Activated naive CD4-positive, alpha-beta T cell treated with anti-CD3 and anti-CD28 coated beads, Interleukin-2, amount 10 ng/mL, durations not matched to agents 7 days and 5 days (primary cell): ENCODE measurements around the gene TIPARP.
"Not testable (repeated sequence)": the region's sequence is repeated elsewhere in the genome, so short reads cannot be mapped to it uniquely, and the experiment has no call there.

Experiments
- CTCF ChIA-PET: fragments of 350-600 bp; sonication (Branson Sonifier 250); formaldehyde crosslinking; loops from one replicate; lab custom pipeline; 2021; ENCODE audit warnings: antibody characterized with exemption; lab: Charles Lee
- DNase-seq: peaks from one replicate; pipeline ENCODE4 v3.0.0-alpha.2; 2020
- H3K27ac Mint-ChIP-seq: one replicate; pipeline ENCODE4 v1.8.0; 2021; ENCODE audit warnings: mild to moderate bottlenecking, moderate library complexity, mixed read lengths
- H3K27me3 Mint-ChIP-seq: one replicate; pipeline ENCODE4 v1.8.0; 2021; ENCODE audit warnings: mild to moderate bottlenecking, mixed read lengths
- H3K36me3 Mint-ChIP-seq: one replicate; pipeline ENCODE4 v1.8.0; 2021; ENCODE audit warnings: mixed read lengths
- H3K4me1 Mint-ChIP-seq: one replicate; pipeline ENCODE4 v1.8.0; 2021; ENCODE audit warnings: mixed read lengths
- H3K4me3 Mint-ChIP-seq: one replicate; pipeline ENCODE4 v1.8.0; 2021; ENCODE audit warnings: mild to moderate bottlenecking, moderate library complexity, mixed read lengths
- H3K9me3 Mint-ChIP-seq: one replicate; pipeline ENCODE4 v1.8.0; 2021; ENCODE audit warnings: mixed read lengths

Gene TIPARP

DNA sequence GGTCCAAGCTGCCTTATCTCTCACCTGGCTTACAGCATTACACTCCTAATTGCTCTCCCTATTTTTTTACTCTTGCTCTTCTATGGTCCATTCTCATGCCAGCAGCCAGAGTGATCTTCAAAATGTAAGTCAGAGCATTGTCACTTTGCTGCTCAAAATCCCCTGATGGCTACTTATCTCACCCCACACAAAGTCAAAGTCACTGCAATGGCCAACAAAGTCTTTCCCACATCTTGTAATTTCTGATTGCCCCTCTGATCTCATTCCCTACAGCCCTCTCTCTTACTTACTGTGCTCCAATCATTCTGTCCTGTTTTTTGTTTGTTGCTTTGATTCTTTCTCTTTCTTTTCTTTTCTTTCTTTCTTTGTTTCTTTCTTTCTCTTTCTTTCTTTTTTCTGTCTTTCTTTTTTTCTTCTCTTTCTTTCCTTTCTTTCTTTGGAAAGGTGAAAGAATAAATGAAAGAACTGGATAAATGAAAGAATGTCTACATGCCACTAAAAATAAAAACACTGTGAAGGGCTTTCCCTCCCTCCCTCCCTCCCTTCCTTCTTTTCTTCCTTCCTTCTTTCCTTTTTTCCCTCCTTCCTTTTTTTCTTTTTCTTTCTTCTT is 34.9 kb upstream of the TIPARP start:
- no peak for DNase-seq
- Mint-ChIP-seq H3K9me3 (no peaks in the 10 kb centered on the region), H3K4me3 (no peak overlapping the region), H3K27ac (no peak overlapping the region), H3K4me1 (peaks cover 23% of the 10 kb centered on the region), H3K36me3 (no peaks in the 10 kb centered on the region), H3K27me3 (peaks cover 14% of the 10 kb centered on the region)
- CTCF ChIA-PET: no interaction called here

DNA sequence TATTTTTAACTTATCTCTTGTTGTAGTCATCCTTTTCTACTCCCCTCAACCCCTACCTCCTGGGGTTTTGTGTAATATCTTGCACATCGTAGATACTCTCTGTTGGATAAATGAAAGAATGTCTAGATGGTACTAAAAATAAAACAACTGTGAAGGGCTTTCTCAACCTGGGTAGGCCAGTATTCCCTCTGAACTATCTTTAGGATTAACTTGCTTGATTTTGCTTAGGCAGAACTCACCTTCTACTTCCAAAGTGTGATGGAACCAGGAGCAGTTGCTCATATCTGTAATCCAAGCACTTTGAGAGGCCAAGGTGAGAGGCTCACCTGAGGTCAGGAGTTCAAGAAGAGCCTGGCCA is 32.8 kb upstream of the TIPARP start:
- H3K4me1 Mint-ChIP-seq: peaks cover 33% of the 10 kb centered on the region
- no peak overlapping the region for H3K4me3 Mint-ChIP-seq
- H3K27ac Mint-ChIP-seq: no peak overlapping the region

DNA sequence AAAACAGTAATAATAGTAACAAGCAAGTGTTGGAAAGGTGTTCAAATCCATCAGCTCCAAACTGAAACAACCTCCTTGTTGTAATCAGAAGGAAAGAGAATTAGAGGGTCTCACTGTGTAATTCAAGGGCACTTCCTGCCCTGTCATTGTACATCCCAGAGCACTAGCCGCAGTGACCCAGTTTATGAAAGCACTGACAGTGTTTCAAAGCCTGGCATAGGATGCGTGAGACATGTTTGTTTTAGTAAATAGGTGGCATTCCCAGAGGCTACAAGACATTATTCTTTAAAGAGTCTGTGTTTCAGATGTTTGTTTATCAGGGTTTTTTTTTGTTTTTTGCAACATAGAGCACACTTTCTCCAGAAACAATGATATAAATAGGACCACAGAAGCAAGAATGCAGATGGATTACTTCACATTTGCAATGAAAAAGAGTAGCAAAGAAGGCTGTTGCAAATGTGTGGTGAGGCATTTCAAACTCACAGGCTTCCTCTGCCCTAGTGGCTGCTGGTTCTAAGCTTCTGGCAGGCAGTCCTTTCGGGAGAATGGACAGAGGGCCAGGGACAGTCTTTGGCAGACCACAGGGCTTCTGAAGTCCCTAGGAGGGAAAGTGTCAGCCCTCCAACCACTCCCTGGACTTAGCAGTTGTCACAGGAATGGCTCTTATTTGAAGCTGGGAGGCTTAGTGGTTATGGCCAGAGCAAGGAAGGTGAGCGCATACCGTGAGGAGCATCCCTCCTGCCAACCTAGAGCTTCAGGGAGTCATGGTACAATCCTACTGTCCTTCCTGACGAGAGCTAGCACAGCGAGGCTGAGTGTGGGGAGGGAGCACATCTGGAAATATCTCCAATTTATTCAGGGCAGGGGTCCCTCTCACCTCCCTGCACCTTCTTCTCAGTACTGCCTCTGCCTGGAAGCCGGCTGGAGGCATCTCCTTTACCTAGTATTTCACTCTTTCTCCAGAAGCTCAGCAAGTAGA is 31.4 kb upstream of the TIPARP start:
- no peak for DNase-seq
- Mint-ChIP-seq H3K27ac (peak overlapping the region; percentile 69), H3K36me3 (peaks cover 9% of the 10 kb centered on the region), H3K9me3 (peaks cover 4% of the 10 kb centered on the region), H3K4me3 (no peak overlapping the region), H3K4me1 (peaks cover 33% of the 10 kb centered on the region), H3K27me3 (peaks cover 21% of the 10 kb centered on the region)
- CTCF ChIA-PET: interaction anchor here (1.0 to 1.7 kb wide), 2 partner anchors 28 to 32 kb away, joined by 3 to 6 read pairs; partner anchors contain the start of gene TIPARP

More for the DNA sequence above, 32.8 kb upstream of the TIPARP start:
- Mint-ChIP-seq H3K9me3 (peaks cover under 1% of the 10 kb centered on the region), H3K36me3 (peaks cover 4% of the 10 kb centered on the region), H3K27me3 (peaks cover 20% of the 10 kb centered on the region)
- CTCF ChIA-PET: no interaction called here
- no peak for DNase-seq

DNA sequence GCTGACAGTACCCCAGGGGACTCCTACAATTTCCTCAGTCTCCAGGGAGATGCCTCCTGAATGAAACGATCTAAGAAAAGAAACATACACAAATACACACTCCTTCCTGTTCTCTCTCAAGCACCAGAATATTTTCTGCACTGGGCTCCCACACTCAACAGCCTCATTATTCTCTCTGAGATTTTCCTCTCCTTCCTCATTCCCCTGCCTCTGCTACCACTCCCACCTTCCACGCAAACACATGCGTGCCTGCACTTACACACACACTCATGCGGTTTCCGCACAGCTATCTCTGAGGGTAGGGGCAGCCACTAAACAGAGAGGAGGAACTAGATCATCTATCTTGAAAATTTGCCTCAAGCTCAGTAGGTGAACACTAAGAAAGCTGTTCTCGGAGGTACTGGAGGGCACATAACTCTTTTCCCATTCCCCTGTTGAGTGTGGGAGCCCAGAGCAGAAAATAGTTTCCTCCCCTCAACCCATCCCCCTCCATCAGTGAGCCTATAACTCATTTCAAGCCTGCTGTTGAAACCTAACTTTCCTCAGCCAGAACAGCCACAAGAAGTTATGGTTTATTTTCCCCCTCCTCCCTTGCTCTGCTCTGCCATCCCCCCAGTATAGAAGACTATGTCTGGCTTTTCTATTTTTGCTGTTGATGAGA is 30.5 kb upstream of the TIPARP start:
- Mint-ChIP-seq H3K9me3 (peaks cover 4% of the 10 kb centered on the region), H3K27ac (peak overlapping the region; percentile 69), H3K36me3 (peaks cover 9% of the 10 kb centered on the region), H3K4me3 (peak overlapping the region; percentile 43), H3K27me3 (peaks cover 22% of the 10 kb centered on the region), H3K4me1 (peaks cover 33% of the 10 kb centered on the region)
- peak; percentile 69 for DNase-seq
- CTCF ChIA-PET: interaction anchor here (1.0 to 1.7 kb wide), 2 partner anchors 29 to 31 kb away, joined by 3 to 6 read pairs; partner anchors contain the start of gene TIPARP

DNA sequence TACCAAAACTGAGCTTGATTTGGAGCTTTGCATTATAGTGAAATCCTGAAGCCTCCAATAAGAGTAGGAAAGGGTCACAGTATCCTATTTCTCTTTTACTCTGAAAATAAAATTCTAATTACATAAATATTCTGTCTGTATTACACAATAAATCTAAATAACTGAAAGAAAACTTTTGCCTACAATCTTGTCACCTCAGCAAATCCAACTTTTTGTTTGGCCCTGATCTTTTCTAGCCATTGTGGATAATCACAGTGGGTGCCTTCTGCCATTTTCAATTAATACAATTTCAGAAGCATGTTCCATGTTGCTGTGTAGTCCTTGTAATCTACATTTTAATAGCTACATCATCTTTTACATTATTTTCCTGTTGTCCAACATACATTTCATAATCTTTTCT is 29.4 kb upstream of the TIPARP start:
- peaks cover 4% of the 10 kb centered on the region for H3K9me3 Mint-ChIP-seq
- peaks cover 9% of the 10 kb centered on the region for H3K36me3 Mint-ChIP-seq
- peaks cover 33% of the 10 kb centered on the region for H3K4me1 Mint-ChIP-seq
- H3K27ac Mint-ChIP-seq: peak overlapping the region; percentile 12
- DNase-seq: no peak
- H3K4me3 Mint-ChIP-seq: no peak overlapping the region
- CTCF ChIA-PET: no interaction called here
- peaks cover 22% of the 10 kb centered on the region for H3K27me3 Mint-ChIP-seq

DNA sequence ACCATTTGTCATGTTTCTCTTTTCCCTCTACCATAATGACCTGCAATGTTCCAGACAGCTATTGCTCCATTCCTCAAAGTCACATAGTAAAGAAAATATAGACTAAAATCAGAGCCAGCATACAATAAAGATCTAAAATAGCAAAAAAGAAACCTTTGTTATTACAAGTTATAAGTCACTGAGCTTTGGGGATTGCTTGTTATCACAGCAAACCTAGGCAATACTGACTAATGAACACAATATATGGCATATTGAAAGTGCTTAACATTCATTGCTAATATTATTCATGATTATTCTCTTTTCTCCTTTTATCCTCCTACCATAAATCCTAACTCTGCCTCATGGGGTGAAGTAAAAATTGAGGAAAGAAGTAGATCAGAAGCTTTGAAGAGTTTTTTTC is 27.4 kb upstream of the TIPARP start:
- CTCF ChIA-PET: interaction anchor here (0.7 to 2.6 kb wide), 3 partner anchors 10 to 27 kb away, joined by 3 to 7 read pairs (median 5); no protein-coding TSS in a partner anchor
- Mint-ChIP-seq H3K4me1 (peaks cover 31% of the 10 kb centered on the region), H3K9me3 (peaks cover 4% of the 10 kb centered on the region), H3K4me3 (no peak overlapping the region), H3K36me3 (peaks cover 9% of the 10 kb centered on the region), H3K27me3 (peaks cover 17% of the 10 kb centered on the region), H3K27ac (no peak overlapping the region)
- DNase-seq: no peak

DNA sequence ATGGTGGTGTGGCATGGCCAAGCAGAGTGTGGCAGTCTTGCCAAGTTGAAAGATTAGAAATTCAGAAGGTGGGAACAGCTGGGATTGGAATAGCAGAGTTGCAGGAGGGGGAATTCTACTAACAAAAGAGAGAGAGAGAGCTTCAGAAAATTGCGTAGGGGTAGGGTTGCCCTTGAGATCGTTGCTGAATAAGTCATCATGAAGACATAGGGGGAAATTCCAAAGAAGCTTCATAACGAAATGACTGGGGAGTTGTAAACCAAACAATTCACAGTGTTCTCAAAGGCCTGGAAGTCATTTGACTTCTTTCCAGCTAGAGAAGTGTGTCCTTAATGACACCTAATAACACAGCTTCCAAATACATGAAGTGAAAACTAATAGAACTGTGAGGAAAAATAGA is 26.3 kb upstream of the TIPARP start:
- DNase-seq: no peak
- Mint-ChIP-seq H3K27ac (no peak overlapping the region), H3K4me1 (peaks cover 24% of the 10 kb centered on the region), H3K36me3 (peaks cover 9% of the 10 kb centered on the region), H3K4me3 (no peak overlapping the region), H3K9me3 (peaks cover 4% of the 10 kb centered on the region), H3K27me3 (peaks cover 17% of the 10 kb centered on the region)
- CTCF ChIA-PET: interaction anchor here (1.8 to 2.6 kb wide), 2 partner anchors 17 to 25 kb away, joined by 5 to 7 read pairs; no protein-coding TSS in a partner anchor

DNA sequence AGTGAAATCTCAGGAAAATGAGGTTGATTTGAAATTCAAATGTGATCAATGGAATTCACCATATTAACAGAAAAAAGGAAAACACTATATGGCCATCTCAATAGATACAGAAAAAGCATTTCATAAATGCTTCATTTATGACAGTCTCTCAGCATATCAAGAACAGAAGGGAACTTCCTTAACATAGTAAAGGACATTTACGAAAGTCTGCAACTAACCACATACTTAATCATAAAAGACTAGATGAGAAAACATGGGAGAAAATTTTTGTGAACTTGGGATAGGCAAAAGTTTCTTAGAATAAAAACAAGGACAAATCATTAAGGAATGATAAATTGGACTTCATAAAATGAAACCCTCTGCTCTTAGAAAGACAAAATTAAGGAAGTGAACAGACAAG is 24.7 kb upstream of the TIPARP start:
- Mint-ChIP-seq H3K27ac (no peak overlapping the region), H3K4me1 (peaks cover 11% of the 10 kb centered on the region), H3K36me3 (peaks cover 10% of the 10 kb centered on the region), H3K27me3 (peaks cover 24% of the 10 kb centered on the region), H3K4me3 (no peak overlapping the region), H3K9me3 (peaks cover 4% of the 10 kb centered on the region)
- no peak for DNase-seq
- CTCF ChIA-PET: no interaction called here

DNA sequence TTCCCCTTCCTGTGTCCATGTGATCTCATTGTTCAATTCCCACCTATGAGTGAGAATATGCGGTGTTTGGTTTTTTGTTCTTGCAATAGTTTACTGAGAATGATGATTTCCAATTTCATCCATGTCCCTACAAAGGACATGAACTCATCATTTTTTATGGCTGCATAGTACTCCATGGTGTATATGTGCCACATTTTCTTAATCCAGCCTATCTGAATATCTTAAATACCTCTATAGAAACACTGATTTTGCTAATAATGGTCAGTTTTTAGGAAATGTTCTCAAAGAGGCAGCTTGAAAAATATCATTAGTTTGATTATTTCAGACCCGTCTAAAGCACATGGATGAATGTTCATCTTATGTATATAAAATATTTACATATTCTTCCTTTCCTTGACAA is 21.7 kb upstream of the TIPARP start:
- H3K4me3 Mint-ChIP-seq, H3K4me1 Mint-ChIP-seq, DNase-seq, H3K27ac Mint-ChIP-seq, H3K9me3 Mint-ChIP-seq, H3K36me3 Mint-ChIP-seq: not testable (repeated sequence)
- CTCF ChIA-PET: interaction anchor here (0.9 kb wide), 1 partner anchor 12 kb away, joined by 4 read pairs; no protein-coding TSS in a partner anchor
- peaks cover 27% of the 10 kb centered on the region for H3K27me3 Mint-ChIP-seq

DNA sequence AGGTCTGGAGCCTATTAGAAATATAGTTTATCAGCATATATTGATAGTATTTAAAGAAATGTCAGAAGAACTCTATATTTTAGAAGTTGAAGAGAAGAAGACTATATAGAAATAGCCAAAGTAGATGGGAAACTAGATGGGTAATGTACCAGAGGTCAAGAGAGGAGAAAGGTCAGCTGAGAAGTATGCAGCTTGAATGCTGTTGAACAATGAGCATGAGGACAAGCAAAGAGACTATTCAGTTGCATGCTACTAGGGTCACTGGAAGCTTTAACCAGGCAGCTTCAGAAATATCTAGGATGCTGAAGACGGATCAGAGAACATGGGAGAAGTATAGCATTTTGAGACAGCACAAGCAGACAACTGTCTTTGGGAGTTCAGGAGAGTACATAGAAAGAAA is 19.6 kb upstream of the TIPARP start:
- DNase-seq: no peak
- Mint-ChIP-seq H3K27me3 (peaks cover 31% of the 10 kb centered on the region), H3K4me1 (peaks cover 5% of the 10 kb centered on the region), H3K4me3 (no peak overlapping the region), H3K36me3 (peaks cover 1% of the 10 kb centered on the region), H3K27ac (no peak overlapping the region), H3K9me3 (peaks cover 2% of the 10 kb centered on the region)
- CTCF ChIA-PET: interaction anchor here (0.8 to 1.1 kb wide), 2 partner anchors 9 to 19 kb away, joined by 3 to 5 read pairs; no protein-coding TSS in a partner anchor

DNA sequence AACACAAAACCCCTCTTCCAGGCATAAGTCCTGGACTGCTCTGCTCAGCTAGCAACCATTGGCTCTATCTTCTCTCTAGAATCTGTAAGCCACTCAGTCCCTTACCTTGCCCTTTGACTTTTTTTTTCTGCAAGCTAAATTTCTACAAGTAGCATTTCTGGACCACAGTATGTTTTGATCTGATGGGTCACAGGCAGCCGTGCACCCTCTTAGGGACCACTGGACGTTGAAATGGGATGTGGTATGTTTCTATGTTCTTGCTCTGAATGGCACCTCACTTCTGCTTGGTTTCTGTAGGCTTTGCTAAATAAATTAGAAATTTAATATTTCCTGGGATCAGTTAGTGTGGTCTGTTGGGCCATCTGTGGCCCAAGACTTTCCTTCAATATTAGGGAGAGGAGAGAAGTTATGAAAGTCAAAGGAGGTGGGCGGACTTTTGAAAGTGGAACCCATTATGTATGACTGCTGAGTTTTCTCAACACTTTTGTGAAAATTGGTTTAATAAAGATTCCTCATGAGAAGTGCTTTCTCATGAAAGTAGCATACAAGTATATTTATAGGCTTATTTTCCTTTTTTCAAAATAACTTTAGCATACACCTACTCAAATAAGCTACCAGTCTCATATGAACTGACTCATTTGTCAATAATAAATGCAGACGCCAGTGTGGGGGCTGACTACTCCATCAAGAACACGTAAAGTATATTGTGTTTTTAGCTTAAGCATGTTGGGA is 18.4 kb upstream of the TIPARP start:
- Mint-ChIP-seq H3K27me3 (peaks cover 26% of the 10 kb centered on the region), H3K36me3 (peaks cover 1% of the 10 kb centered on the region), H3K9me3 (peaks cover 2% of the 10 kb centered on the region), H3K4me1 (peaks cover 10% of the 10 kb centered on the region), H3K4me3 (no peak overlapping the region), H3K27ac (no peak overlapping the region)
- CTCF ChIA-PET: no interaction called here
- DNase-seq: no peak

DNA sequence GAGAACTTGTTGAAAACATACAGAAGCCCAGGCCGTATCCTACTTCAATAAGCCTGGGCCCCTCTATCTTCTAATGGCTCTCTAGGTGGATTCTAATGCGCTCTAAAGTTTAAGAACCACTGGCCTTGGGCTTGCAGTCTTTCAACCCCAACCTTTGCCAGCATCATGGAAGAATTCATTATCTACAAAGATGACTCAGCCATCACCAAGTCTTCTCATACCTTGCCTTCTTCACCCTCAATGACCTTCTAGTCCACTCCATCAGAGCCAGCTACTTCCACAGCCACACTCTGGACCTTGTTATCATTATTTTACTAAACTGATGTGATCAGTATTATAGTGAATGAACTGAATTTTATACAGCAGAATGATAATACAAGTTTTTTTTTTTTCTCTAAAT is 16.9 kb upstream of the TIPARP start:
- no peak for DNase-seq
- CTCF ChIA-PET: no interaction called here
- peaks cover 21% of the 10 kb centered on the region for H3K4me1 Mint-ChIP-seq
- H3K9me3 Mint-ChIP-seq: peaks cover 2% of the 10 kb centered on the region
- H3K36me3 Mint-ChIP-seq: peaks cover 3% of the 10 kb centered on the region
- H3K27me3 Mint-ChIP-seq: peaks cover 26% of the 10 kb centered on the region
- no peak overlapping the region for H3K27ac Mint-ChIP-seq
- H3K4me3 Mint-ChIP-seq: no peak overlapping the region

DNA sequence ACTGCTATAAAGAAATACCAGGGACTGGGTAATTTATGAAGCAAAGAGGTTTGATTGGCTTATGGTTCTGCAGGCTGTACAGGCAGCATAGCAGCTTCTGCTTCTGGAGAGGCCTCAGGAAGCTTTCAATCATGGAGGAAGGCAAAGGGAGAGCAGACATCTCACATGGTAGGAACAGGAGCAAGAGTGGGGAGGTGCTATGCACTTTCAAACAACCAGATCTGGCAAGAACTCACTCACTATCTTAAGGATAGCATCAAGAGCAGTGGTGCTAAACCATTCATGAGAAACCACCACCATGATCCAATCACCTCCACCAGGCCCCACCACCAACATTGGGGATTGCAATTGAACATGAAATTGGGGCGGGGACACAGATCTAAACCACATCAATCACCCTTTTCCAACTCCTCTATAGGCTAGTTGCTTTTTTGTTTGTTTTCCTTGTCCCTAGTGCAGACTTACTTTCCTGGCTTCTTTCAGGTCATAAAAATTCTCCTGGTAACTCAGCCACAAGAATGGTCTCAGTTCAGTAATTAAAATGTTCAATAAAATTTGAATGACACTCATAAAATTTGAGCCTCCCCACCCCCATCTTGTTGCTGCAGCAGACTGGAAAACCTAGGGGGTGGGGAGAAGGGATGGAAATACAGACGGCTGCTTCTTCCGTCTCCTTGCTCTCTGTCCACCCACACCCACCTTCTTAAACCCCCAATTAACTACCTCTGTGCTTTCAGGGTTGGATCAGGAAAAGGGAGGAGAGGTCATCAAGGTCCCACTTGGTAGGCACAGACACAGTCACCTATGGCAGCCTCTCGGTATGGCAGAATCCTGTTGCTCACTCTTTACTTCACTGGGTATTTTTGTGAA is 16.3 kb upstream of the TIPARP start:
- CTCF ChIA-PET: no interaction called here
- Mint-ChIP-seq H3K4me3 (no peak overlapping the region), H3K27ac (no peak overlapping the region), H3K9me3 (peaks cover 2% of the 10 kb centered on the region), H3K27me3 (peaks cover 26% of the 10 kb centered on the region), H3K36me3 (peaks cover 3% of the 10 kb centered on the region), H3K4me1 (peaks cover 26% of the 10 kb centered on the region)
- no peak for DNase-seq
